ENCODE results near the gene HSD17B7. TPM values are rescaled to one million over a fixed set of nuclear protein-coding genes. Genes with fewer than 3 reads are reported as not detected.
"Not testable (repeated sequence)": the region's sequence is repeated elsewhere in the genome, so short reads cannot be mapped to it uniquely, and the experiment has no call there.

Gene HSD17B7
- total RNA-seq, 4 donors from 2014 or later: 6.8 to 11.3 (median 9.7) TPM

DNA sequence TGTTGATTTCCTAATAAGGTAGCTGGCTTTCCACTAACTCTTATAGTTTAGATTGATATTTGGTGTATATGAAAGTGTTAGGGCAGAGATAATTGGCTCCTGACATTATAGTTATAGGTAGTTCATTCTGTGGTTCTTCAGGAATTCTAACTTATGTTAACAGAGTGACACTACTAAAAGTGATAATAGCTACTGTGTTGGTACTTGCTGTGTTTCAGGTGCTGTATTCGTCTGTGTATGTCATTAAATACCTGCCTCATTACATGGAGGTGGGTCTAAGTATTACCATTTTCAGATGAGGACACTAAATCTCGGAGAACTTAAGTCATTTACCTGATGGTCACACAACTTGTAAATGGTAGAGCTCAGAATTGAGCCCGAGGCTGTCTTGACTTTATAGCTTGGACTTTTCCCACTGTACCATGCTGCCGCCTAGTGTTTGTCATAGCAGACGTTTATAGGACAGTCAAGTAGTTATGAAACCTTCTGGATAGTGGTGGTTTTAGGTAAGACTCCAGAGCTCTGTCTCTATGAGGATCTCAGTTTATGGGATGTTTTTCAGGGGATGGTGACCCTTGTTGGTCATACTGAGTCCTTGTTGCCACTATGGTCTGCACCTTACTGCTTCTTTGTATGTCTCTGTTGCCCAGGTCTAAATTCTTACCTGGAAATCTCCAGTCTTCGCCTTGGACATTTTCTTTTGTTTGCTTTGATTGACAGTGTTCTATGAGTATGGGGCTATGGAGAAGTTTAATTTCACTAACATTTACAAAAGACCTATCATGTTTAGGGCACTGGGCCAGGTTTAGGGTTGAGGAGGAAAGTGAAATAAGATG is 9.7 kb downstream of the HSD17B7 start:
- peaks cover 0 to 47% of the 10 kb centered on the region in 2 donors for H3K36me3 ChIP-seq
- TF ChIP-seq, protein P1, sequence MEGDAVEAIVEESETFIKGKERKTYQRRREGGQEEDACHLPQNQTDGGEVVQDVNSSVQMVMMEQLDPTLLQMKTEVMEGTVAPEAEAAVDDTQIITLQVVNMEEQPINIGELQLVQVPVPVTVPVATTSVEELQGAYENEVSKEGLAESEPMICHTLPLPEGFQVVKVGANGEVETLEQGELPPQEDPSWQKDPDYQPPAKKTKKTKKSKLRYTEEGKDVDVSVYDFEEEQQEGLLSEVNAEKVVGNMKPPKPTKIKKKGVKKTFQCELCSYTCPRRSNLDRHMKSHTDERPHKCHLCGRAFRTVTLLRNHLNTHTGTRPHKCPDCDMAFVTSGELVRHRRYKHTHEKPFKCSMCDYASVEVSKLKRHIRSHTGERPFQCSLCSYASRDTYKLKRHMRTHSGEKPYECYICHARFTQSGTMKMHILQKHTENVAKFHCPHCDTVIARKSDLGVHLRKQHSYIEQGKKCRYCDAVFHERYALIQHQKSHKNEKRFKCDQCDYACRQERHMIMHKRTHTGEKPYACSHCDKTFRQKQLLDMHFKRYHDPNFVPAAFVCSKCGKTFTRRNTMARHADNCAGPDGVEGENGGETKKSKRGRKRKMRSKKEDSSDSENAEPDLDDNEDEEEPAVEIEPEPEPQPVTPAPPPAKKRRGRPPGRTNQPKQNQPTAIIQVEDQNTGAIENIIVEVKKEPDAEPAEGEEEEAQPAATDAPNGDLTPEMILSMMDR (IDR thresholded peaks at IDR 0.05): peak; percentile 38 to 88 (median 72)
- not testable (repeated sequence) for H3K4me3 ChIP-seq, H3K9me3 ChIP-seq, H3K27me3 ChIP-seq, H3K27ac ChIP-seq
- WGBS, 2 donors (ENCODE audit: low coverage in 1 of 2): 37 to 41% methylated on average over 6 of the region's 6 CpGs
- peaks cover 0 to 14% (median 0%) of the 10 kb centered on the region in 3 donors for H3K4me1 ChIP-seq
- ATAC-seq: peak; percentile 84

- peaks cover 0 to 38% of the 10 kb centered on the region in 2 donors for H3K36me3 ChIP-seq
- H3K4me1 ChIP-seq, H3K9me3 ChIP-seq, H3K4me3 ChIP-seq, ATAC-seq, H3K27ac ChIP-seq, H3K27me3 ChIP-seq: not testable (repeated sequence)
- WGBS, 2 donors (ENCODE audit: low coverage in 1 of 2): 100% methylated on average over 1 of the region's 2 CpGs; no CpG with 5 or more reads in 1 of the 2 donors
These were observed 17.0 kb downstream of the HSD17B7 start for GRCh38 chr1:162807503-162807902.

DNA sequence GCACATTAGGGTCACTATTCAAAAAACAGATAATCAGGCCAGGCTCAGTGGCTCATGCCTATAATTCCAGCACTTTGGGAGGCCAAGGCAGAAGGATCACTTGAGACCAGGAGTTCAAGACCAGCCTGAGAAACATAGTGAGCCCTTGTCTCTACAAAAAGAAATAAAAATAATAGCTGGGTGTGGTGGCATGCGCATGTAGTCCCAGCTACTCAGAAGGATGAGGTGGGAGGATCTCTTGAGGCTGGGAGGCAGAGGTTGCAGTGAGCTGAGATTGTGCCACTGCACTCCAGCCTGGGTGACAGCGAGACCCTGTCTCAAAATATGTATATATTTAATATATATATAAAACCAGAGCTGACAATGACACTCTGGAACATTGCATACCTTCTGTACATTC is 21.9 kb downstream of the HSD17B7 start:
- not testable (repeated sequence) for H3K27ac ChIP-seq, H3K4me3 ChIP-seq, ATAC-seq, H3K9me3 ChIP-seq, H3K4me1 ChIP-seq, H3K27me3 ChIP-seq
- WGBS, 2 donors (ENCODE audit: low coverage in 1 of 2): 100% methylated on average over 2 of the region's 2 CpGs
- H3K36me3 ChIP-seq: peaks cover 0 to 10% of the 10 kb centered on the region in 2 donors

DNA sequence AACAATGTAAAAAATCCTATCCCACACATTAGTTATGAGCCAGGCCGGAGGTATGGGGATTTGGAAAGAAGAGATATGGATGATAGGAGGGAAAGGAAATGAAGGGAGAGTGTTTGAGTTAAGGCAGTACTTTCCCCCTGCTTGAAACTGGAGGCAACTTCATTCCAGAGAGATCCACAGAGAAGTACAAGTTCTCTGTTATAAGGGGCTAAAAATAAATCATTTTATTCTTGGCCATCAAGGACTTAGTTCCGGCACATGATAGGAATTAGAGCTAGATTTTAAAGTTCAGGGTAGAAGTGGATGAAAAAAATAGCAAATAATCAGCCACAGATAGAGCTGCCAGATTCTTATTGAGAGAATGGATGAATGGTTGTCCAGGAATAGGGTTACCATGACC is 27.6 kb downstream of the HSD17B7 start:
- ATAC-seq, H3K27ac ChIP-seq, H3K4me3 ChIP-seq: not testable (repeated sequence)

DNA sequence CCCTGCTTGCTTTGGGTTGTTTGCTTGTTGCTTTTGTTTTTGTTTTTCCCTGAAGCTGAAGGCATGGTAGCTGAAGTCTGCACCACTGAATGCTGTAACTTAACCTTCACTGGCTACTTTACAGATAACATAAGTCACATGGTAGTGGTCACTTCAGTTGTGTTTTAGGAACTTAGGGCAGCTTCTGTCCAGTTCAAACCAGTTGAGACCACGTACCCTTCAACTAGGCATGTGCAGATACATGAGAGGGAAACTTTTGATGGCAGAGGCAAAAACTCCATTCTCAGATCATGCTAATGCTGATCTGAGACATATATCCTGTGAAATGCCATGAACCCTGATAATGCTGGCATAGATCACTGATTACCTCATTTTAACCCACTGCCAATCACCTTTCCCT is 28.2 kb downstream of the HSD17B7 start:
- ATAC-seq, H3K4me3 ChIP-seq, H3K27ac ChIP-seq, H3K36me3 ChIP-seq, H3K9me3 ChIP-seq: not testable (repeated sequence)
- Histone ChIP-seq H3K27me3 (peaks cover 21% of the 10 kb centered on the region), H3K4me1 (peaks cover 0 to 13% (median 4%) of the 10 kb centered on the region in 3 donors)
- 100% methylated on average over 1 of the region's 1 CpG for WGBS, 2 donors (ENCODE audit: low coverage in 1 of 2)

More for the DNA sequence above, 27.6 kb downstream of the HSD17B7 start:
- WGBS, 2 donors (ENCODE audit: low coverage in 1 of 2): 66 to 100% methylated on average over 1 to 2 of the region's 2 CpGs
- not testable (repeated sequence) for H3K9me3 ChIP-seq, H3K36me3 ChIP-seq
- peaks cover 0 to 13% (median 4%) of the 10 kb centered on the region in 3 donors for H3K4me1 ChIP-seq
- peaks cover 18% of the 10 kb centered on the region for H3K27me3 ChIP-seq

- ATAC-seq: no peak
- H3K4me3 ChIP-seq: peak overlapping the region; percentile 16 to 50
- no peak overlapping the region for H3K27ac ChIP-seq
- TF ChIP-seq, protein P1 (IDR thresholded peaks at IDR 0.05): no peak
- TF ChIP-seq EP300 (IDR thresholded peaks at IDR 0.05) (no peak), POLR2AphosphoS5 (IDR thresholded peaks at IDR 0.05) (no peak), POLR2A (IDR thresholded peaks at IDR 0.05) (no peak)
- WGBS, 2 donors (ENCODE audit: low coverage in 1 of 2): 4% methylated on average over 6 of the region's 44 CpGs; no CpG with 5 or more reads in 1 of the 2 donors
- peaks cover 25% of the 10 kb centered on the region for H3K27me3 ChIP-seq
- H3K36me3 ChIP-seq: no peaks in the 10 kb centered on the region
- H3K9me3 ChIP-seq: no peaks in the 10 kb centered on the region
- peaks cover 0 to 13% (median 4%) of the 10 kb centered on the region in 3 donors for H3K4me1 ChIP-seq
These were observed 32.1 kb downstream of the HSD17B7 start for GRCh38 chr1:162822391-162823200.

DNA sequence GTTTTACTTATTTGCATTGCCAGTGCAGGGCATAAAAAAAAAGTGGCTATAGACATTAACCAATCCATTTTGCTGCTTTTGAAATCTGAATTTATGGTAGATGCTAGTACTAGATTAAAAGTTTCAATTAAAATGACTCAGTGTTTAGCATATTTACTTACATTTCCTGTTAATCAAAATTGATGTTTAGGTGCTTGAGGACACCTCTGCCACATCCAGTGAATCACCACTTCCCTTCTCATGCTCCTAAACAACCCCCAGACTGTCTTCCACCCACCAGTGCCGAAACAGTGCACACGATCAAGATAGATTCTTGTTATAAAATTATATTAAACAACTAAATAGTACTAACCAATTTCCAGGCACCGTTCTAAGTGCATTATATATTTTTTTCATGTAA is 32.7 kb downstream of the HSD17B7 start:
- ATAC-seq: no peak
- no peak for TF ChIP-seq POLR2A (IDR thresholded peaks at IDR 0.05)
- TF ChIP-seq EP300 (IDR thresholded peaks at IDR 0.05): no peak
- TF ChIP-seq, protein P1 (IDR thresholded peaks at IDR 0.05): no peak
- TF ChIP-seq POLR2AphosphoS5 (IDR thresholded peaks at IDR 0.05): no peak
- Histone ChIP-seq H3K27me3 (peaks cover 25% of the 10 kb centered on the region), H3K36me3 (no peaks in the 10 kb centered on the region), H3K9me3 (no peaks in the 10 kb centered on the region), H3K27ac (no peak overlapping the region), H3K4me1 (peaks cover 0 to 13% (median 4%) of the 10 kb centered on the region in 3 donors), H3K4me3 (no peak overlapping the region)
- 90 to 91% methylated on average over 2 to 3 of the region's 3 CpGs for WGBS, 2 donors (ENCODE audit: low coverage in 1 of 2)

Measured in gastroesophageal sphincter (tissue), 4 donors.